ENCODE results near the gene PGM1. TPM values are rescaled to one million over a fixed set of nuclear protein-coding genes. Genes with fewer than 3 reads are reported as not detected.

The PGM1 gene
- total and polyA plus RNA-seq, 9 of the 15 experiments (the other 6 are each of a cell fraction or from before 2014, with no cell fraction given), result 0.03 to 0.31 (median 0.09) TPM; not detected in 5

- ChIA-PET CTCF (ENCODE audit: low intra/inter-chr PET ratio) (no interaction called here), POLR2A (no interaction called here)
- ATAC-seq (no peak), DNase-seq (ENCODE audit: extremely low read depth in 1 of 4, low spot score in 3 of 4) (no peak), FAIRE-seq (no peak)
- Histone ChIP-seq H3K27me3 (ENCODE audit: control insufficient read depth in 2 of 2, insufficient read depth in 2 of 2, low read length in 2 of 2) (peaks cover 4 to 6% of the 10 kb centered on the region in 2 experiments; a peak in 4 of 5 replicates), H3K4me3 (no peak overlapping the region), H3K9me1 (ENCODE audit: control insufficient read depth, insufficient read depth, low read length) (no peaks in the 10 kb centered on the region), H3K36me3 (ENCODE audit: control insufficient read depth, insufficient read depth, low read length) (no peaks in the 10 kb centered on the region), H3K9me3 (replicated peaks; ENCODE audit: control insufficient read depth, insufficient read depth, low read depth, low read length) (no peaks in the 10 kb centered on the region), H4K20me1 (replicated peaks; ENCODE audit: control insufficient read depth, insufficient read depth, low read length) (no peaks in the 10 kb centered on the region), H3K27ac (ENCODE audit: extremely low read depth, low read depth, low read length) (no peak overlapping the region), H3K4me1 (replicated peaks in 1 of 2; ENCODE audit: control insufficient read depth in 2 of 2, insufficient read depth in 2 of 2, low read length in 2 of 2) (no peaks in the 10 kb centered on the region), H3K9ac (ENCODE audit: insufficient read depth in 1 of 2, low read depth in 2 of 2, low read length in 2 of 2) (no peak overlapping the region), H3K4me2 (ENCODE audit: insufficient read depth, low read length) (no peak overlapping the region), H3K79me2 (ENCODE audit: control insufficient read depth, insufficient read depth, low read length) (no peaks in the 10 kb centered on the region), H2AFZ (ENCODE audit: low read depth, low read length) (no peak overlapping the region)
- no peak for TF ChIP-seq SRSF9 (IDR thresholded peaks at IDR 0.05; ENCODE audit: borderline replicate concordance, low read depth, low read length)
- TF ChIP-seq RCOR1 (IDR thresholded peaks at IDR 0.05; ENCODE audit: borderline replicate concordance in 1 of 2, low read depth in 2 of 2, low read length in 2 of 2), result no peak
- TF ChIP-seq E2F6 (IDR thresholded peaks at IDR 0.05; ENCODE audit: borderline replicate concordance in 1 of 2, extremely low read depth in 1 of 2, insufficient read depth in 1 of 2, insufficient read length in 1 of 2, low read depth in 1 of 2, low read length in 1 of 2, poor library complexity in 1 of 2, severe bottlenecking in 1 of 2), result no peak
- no peak for TF ChIP-seq SMARCA5 (IDR thresholded peaks at IDR 0.05)
- no peak for TF ChIP-seq ETV5 (CRISPR knock-in tag; IDR thresholded peaks at IDR 0.05; ENCODE audit: low read depth)
- TF ChIP-seq ZKSCAN8 (CRISPR knock-in tag; IDR thresholded peaks at IDR 0.05), result no peak
- no peak for TF ChIP-seq NCOA6 (IDR thresholded peaks at IDR 0.05)
- no peak for TF ChIP-seq HNRNPK (IDR thresholded peaks at IDR 0.05; ENCODE audit: low read depth, low read length, poor library complexity, severe bottlenecking)
- no peak for TF ChIP-seq NELFE (IDR thresholded peaks at IDR 0.05; ENCODE audit: insufficient read depth, insufficient read length)
- TF ChIP-seq ZSCAN32 (CRISPR knock-in tag; IDR thresholded peaks at IDR 0.05), result no peak
- WGBS (ENCODE audit: insufficient coverage, low coverage, missing lambda C conversion rate), result 0% methylated on average over 5 of the region's 5 CpGs
- BruUV-seq (replicated peaks), result no TSS peak
- in situ Hi-C loops (cut with MboI), result no loop called here
- intact Hi-C loops (cut with micrococcal nuclease), result no loop called here
Measured at GRCh38 chr1:63600248-63600647, 7.0 kb downstream of the PGM1 start.

All from K562 (cell line).